Naive B cell (primary cell): Measurements from ENCODE around the gene PNMA8B. TPM values are rescaled to one million over a fixed set of nuclear protein-coding genes. Genes with fewer than 3 reads are reported as not detected.

ENCODE experiments used
- ATAC-seq, 2 donors: fragments of 150-1000 bp; cut with Tn5 transposase; 2 replicates each; pipeline ENCODE4 v1.10.0; 2021; ENCODE audit warnings: low read depth in 2 of 2, mild to moderate bottlenecking in 2 of 2, moderate library complexity in 2 of 2
- DNase-seq: peaks from one replicate; pipeline ENCODE4 v3.0.0; 2022
- H3K27ac Mint-ChIP-seq, 6 donors: one replicate each; pipeline ENCODE4 v1.8.0; 2020 to 2022; ENCODE audit warnings: mild to moderate bottlenecking in 6 of 6, mixed read lengths in 6 of 6, moderate library complexity in 5 of 6, inconsistent platforms in 2 of 6
- H3K27me3 Mint-ChIP-seq, 3 donors: one replicate each; pipeline ENCODE4 v1.8.0; 2021 to 2022; ENCODE audit warnings: mixed read lengths in 3 of 3, mild to moderate bottlenecking in 1 of 3
- H3K36me3 Mint-ChIP-seq, 2 donors: one replicate each; pipeline ENCODE4 v1.8.0; 2020 to 2022; ENCODE audit warnings: mixed read lengths in 2 of 2, inconsistent platforms in 1 of 2, mild to moderate bottlenecking in 1 of 2
- H3K4me1 Mint-ChIP-seq, 3 donors: one replicate each; pipeline ENCODE4 v1.8.0; 2020 to 2022; ENCODE audit warnings: mixed read lengths in 3 of 3, inconsistent platforms in 1 of 3, mild to moderate bottlenecking in 1 of 3, moderate library complexity in 1 of 3
- H3K4me3 Mint-ChIP-seq, 8 donors: one replicate each; pipeline ENCODE4 v1.8.0; 2020 to 2022; ENCODE audit warnings: mild to moderate bottlenecking in 8 of 8, mixed read lengths in 8 of 8, moderate library complexity in 8 of 8, inconsistent platforms in 2 of 8
- H3K9me3 Mint-ChIP-seq, 7 donors: one replicate each; pipeline ENCODE4 v1.8.0; 2020 to 2022; ENCODE audit warnings: mixed read lengths in 7 of 7, mild to moderate bottlenecking in 5 of 7, inconsistent platforms in 2 of 7, moderate library complexity in 1 of 7
- polyA plus RNA-seq, 6 donors: library from polyadenylated mRNA; unstranded; fragments of 300-500 nt; fragmentation: Illumina TruSeq; gene quantifications; one replicate each; pipeline ENCODE4 v1.2.3, GENCODE V29; 2021; ENCODE audit warnings: low read depth in 6 of 6

Gene PNMA8B
- polyA plus RNA-seq, 6 donors from 2014 or later = 0.05 to 1.3 (median 0.12) TPM; not detected in 2

- peaks cover 28 to 56% (median 53%) of the 10 kb centered on the region in 3 donors for H3K4me1 Mint-ChIP-seq
- peaks cover 0 to 9% (median 5%) of the 10 kb centered on the region in 7 donors for H3K9me3 Mint-ChIP-seq
- peak overlapping the region in 4 of 6 donors; percentile 11 to 74 (median 57) for H3K27ac Mint-ChIP-seq
- no peak for DNase-seq
- H3K4me3 Mint-ChIP-seq = peak overlapping the region in 7 of 8 donors; percentile 0 to 84 (median 59)
- no peak for ATAC-seq
- H3K27me3 Mint-ChIP-seq = peaks cover 71 to 89% (median 85%) of the 10 kb centered on the region in 3 donors
- peaks cover 0 to 17% of the 10 kb centered on the region in 2 donors for H3K36me3 Mint-ChIP-seq
Observed at GRCh38 chr19:46489445-46490272, 6.0 kb downstream of the PNMA8B start.

- H3K27ac Mint-ChIP-seq = peak overlapping the region in 3 of 6 donors; percentile 6 to 54 (median 24)
- DNase-seq (no peak), ATAC-seq (no peak)
- H3K36me3 Mint-ChIP-seq = peaks cover 0 to 17% of the 10 kb centered on the region in 2 donors
- H3K9me3 Mint-ChIP-seq = peaks cover 0 to 9% (median 4%) of the 10 kb centered on the region in 7 donors
- peaks cover 19 to 47% (median 44%) of the 10 kb centered on the region in 3 donors for H3K4me1 Mint-ChIP-seq
- peaks cover 68 to 87% (median 78%) of the 10 kb centered on the region in 3 donors for H3K27me3 Mint-ChIP-seq
- peak overlapping the region in 1 of 8 donors; percentile 7 for H3K4me3 Mint-ChIP-seq
Observed at GRCh38 chr19:46488551-46488950, 7.1 kb downstream of the PNMA8B start.

GRCh38 chr19:46487802-46488445, 7.7 kb downstream of the PNMA8B start:
- Mint-ChIP-seq H3K36me3 (peaks cover 0 to 17% of the 10 kb centered on the region in 2 donors), H3K27me3 (peaks cover 73 to 84% (median 74%) of the 10 kb centered on the region in 3 donors), H3K4me1 (peaks cover 19 to 43% (median 41%) of the 10 kb centered on the region in 3 donors), H3K4me3 (peak overlapping the region in 3 of 8 donors; percentile 7 to 40 (median 30)), H3K9me3 (peaks cover 0 to 9% (median 4%) of the 10 kb centered on the region in 7 donors), H3K27ac (peak overlapping the region in 1 of 6 donors; percentile 24)
- peak; percentile 65 to 69 for ATAC-seq
- DNase-seq = peak; percentile 48

GRCh38 chr19:46487178-46487801, 8.4 kb downstream of the PNMA8B start:
- H3K36me3 Mint-ChIP-seq = peaks cover 0 to 17% of the 10 kb centered on the region in 2 donors
- peak overlapping the region in 1 of 6 donors; percentile 92 for H3K27ac Mint-ChIP-seq
- H3K27me3 Mint-ChIP-seq = peaks cover 72 to 87% (median 77%) of the 10 kb centered on the region in 3 donors
- peaks cover 0 to 9% (median 4%) of the 10 kb centered on the region in 7 donors for H3K9me3 Mint-ChIP-seq
- H3K4me3 Mint-ChIP-seq = no peak overlapping the region
- ATAC-seq (no peak), DNase-seq (no peak)
- peaks cover 19 to 40% (median 39%) of the 10 kb centered on the region in 3 donors for H3K4me1 Mint-ChIP-seq

GRCh38 chr19:46486358-46486757, 9.3 kb downstream of the PNMA8B start:
- H3K27ac Mint-ChIP-seq = no peak overlapping the region
- no peak for DNase-seq
- peaks cover 0 to 8% (median 4%) of the 10 kb centered on the region in 7 donors for H3K9me3 Mint-ChIP-seq
- H3K36me3 Mint-ChIP-seq = peaks cover 0 to 15% of the 10 kb centered on the region in 2 donors
- no peak for ATAC-seq
- H3K4me1 Mint-ChIP-seq = peaks cover 19 to 39% (median 39%) of the 10 kb centered on the region in 3 donors
- H3K4me3 Mint-ChIP-seq = no peak overlapping the region
- H3K27me3 Mint-ChIP-seq = peaks cover 68 to 87% (median 68%) of the 10 kb centered on the region in 3 donors

- Mint-ChIP-seq H3K27me3 (peaks cover 59 to 81% (median 62%) of the 10 kb centered on the region in 3 donors), H3K4me3 (no peak overlapping the region), H3K9me3 (no peaks in the 10 kb centered on the region), H3K27ac (no peak overlapping the region), H3K4me1 (peaks cover 7 to 28% (median 25%) of the 10 kb centered on the region in 3 donors), H3K36me3 (no peaks in the 10 kb centered on the region)
- ATAC-seq (no peak), DNase-seq (no peak)
Observed at GRCh38 chr19:46484656-46485055, 11.0 kb downstream of the PNMA8B start.

GRCh38 chr19:46482631-46483030, 13.0 kb downstream of the PNMA8B start:
- no peak overlapping the region for H3K27ac Mint-ChIP-seq
- DNase-seq (no peak), ATAC-seq (no peak)
- peaks cover 0 to 11% (median 9%) of the 10 kb centered on the region in 3 donors for H3K4me1 Mint-ChIP-seq
- no peaks in the 10 kb centered on the region for H3K9me3 Mint-ChIP-seq
- no peaks in the 10 kb centered on the region for H3K36me3 Mint-ChIP-seq
- H3K4me3 Mint-ChIP-seq = no peak overlapping the region
- H3K27me3 Mint-ChIP-seq = peaks cover 39 to 75% (median 47%) of the 10 kb centered on the region in 3 donors

- no peak for ATAC-seq
- Mint-ChIP-seq H3K4me3 (no peak overlapping the region), H3K36me3 (no peaks in the 10 kb centered on the region), H3K4me1 (peaks cover 0 to 5% (median 2%) of the 10 kb centered on the region in 3 donors), H3K27me3 (peaks cover 32 to 72% (median 40%) of the 10 kb centered on the region in 3 donors), H3K27ac (no peak overlapping the region), H3K9me3 (no peaks in the 10 kb centered on the region)
- DNase-seq = no peak
Observed at GRCh38 chr19:46481947-46482346, 13.7 kb downstream of the PNMA8B start.

- Mint-ChIP-seq H3K4me3 (no peak overlapping the region), H3K27me3 (peaks cover 26 to 66% (median 34%) of the 10 kb centered on the region in 3 donors), H3K36me3 (no peaks in the 10 kb centered on the region), H3K4me1 (peaks cover 0 to 2% (median 0%) of the 10 kb centered on the region in 3 donors), H3K27ac (no peak overlapping the region), H3K9me3 (no peaks in the 10 kb centered on the region)
- DNase-seq (no peak), ATAC-seq (no peak)
Observed at GRCh38 chr19:46481223-46481848, 14.3 kb downstream of the PNMA8B start.

- ATAC-seq (no peak), DNase-seq (no peak)
- Mint-ChIP-seq H3K36me3 (no peaks in the 10 kb centered on the region), H3K4me3 (no peak overlapping the region), H3K27me3 (peaks cover 21 to 63% (median 28%) of the 10 kb centered on the region in 3 donors), H3K4me1 (peaks cover 0 to 2% (median 0%) of the 10 kb centered on the region in 3 donors), H3K27ac (no peak overlapping the region), H3K9me3 (no peaks in the 10 kb centered on the region)
Observed at GRCh38 chr19:46480415-46480814, 15.3 kb downstream of the PNMA8B start.

GRCh38 chr19:46478356-46478986, 17.2 kb downstream of the PNMA8B start:
- DNase-seq (no peak), ATAC-seq (peak in 1 of 2 donors; percentile 14)
- Mint-ChIP-seq H3K9me3 (peaks cover 0 to 2% (median 0%) of the 10 kb centered on the region in 7 donors), H3K27me3 (peaks cover 24 to 61% (median 29%) of the 10 kb centered on the region in 3 donors), H3K4me3 (no peak overlapping the region), H3K4me1 (peaks cover 0 to 2% (median 0%) of the 10 kb centered on the region in 3 donors), H3K36me3 (no peaks in the 10 kb centered on the region), H3K27ac (no peak overlapping the region)

- Mint-ChIP-seq H3K27me3 (peaks cover 30 to 59% (median 32%) of the 10 kb centered on the region in 3 donors), H3K4me1 (peaks cover 0 to 2% (median 0%) of the 10 kb centered on the region in 3 donors), H3K27ac (no peak overlapping the region), H3K9me3 (peaks cover 0 to 4% (median 0%) of the 10 kb centered on the region in 7 donors), H3K4me3 (no peak overlapping the region), H3K36me3 (no peaks in the 10 kb centered on the region)
- no peak for DNase-seq
- no peak for ATAC-seq
Observed at GRCh38 chr19:46475986-46476385, 19.7 kb downstream of the PNMA8B start.
